ENCODE results near the gene ZFP1. TPM values are rescaled to one million over a fixed set of nuclear protein-coding genes. Genes with fewer than 3 reads are reported as not detected.

ZFP1 gene
- total RNA-seq, 1 donor from 2014 or later: 10.4 TPM

DNA sequence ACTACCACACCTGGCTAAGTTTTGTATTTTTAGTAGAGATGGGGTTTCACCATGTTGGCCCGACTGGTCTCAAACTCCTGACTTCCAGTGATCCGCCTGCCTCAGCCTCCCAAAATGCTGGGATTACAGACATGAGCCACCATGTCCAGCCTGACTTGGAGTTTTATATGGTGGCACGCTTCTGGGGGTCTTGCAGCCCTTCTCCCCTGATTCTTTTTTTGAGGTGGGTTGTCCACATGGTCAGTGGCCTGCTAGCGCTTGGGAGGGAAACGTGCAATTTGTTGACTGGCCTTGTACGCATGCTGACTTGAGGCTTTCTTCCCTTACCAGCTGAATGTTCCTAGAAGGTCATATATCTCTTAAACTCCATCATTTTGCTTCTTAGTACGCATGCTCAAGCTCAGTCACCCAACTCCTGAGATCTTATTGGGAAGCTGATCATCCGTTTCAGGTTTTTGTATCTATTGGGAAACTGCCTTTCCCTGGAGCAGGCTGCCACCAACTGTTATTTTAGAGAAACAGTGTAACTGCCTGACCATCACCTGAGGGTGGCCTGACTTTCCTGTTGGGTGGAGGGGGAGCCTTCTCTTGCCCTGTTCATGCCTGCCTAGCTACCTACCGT, 18.1 kb upstream of the ZFP1 start:
- Histone ChIP-seq H3K36me3 (no peaks in the 10 kb centered on the region), H3K4me1 (peaks cover 9% of the 10 kb centered on the region), H3K27me3 (ENCODE audit: low read depth) (no peaks in the 10 kb centered on the region), H3K9me3 (peaks cover 7% of the 10 kb centered on the region), H3K4me3 (no peak overlapping the region), H3K27ac (no peak overlapping the region)
- TF ChIP-seq, protein P1, sequence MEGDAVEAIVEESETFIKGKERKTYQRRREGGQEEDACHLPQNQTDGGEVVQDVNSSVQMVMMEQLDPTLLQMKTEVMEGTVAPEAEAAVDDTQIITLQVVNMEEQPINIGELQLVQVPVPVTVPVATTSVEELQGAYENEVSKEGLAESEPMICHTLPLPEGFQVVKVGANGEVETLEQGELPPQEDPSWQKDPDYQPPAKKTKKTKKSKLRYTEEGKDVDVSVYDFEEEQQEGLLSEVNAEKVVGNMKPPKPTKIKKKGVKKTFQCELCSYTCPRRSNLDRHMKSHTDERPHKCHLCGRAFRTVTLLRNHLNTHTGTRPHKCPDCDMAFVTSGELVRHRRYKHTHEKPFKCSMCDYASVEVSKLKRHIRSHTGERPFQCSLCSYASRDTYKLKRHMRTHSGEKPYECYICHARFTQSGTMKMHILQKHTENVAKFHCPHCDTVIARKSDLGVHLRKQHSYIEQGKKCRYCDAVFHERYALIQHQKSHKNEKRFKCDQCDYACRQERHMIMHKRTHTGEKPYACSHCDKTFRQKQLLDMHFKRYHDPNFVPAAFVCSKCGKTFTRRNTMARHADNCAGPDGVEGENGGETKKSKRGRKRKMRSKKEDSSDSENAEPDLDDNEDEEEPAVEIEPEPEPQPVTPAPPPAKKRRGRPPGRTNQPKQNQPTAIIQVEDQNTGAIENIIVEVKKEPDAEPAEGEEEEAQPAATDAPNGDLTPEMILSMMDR (IDR thresholded peaks at IDR 0.05): peak; percentile 12
- intact Hi-C loops (cut with DNase I): no loop called here
- peak; percentile 51 to 68 for ATAC-seq
- no peak for DNase-seq

DNA sequence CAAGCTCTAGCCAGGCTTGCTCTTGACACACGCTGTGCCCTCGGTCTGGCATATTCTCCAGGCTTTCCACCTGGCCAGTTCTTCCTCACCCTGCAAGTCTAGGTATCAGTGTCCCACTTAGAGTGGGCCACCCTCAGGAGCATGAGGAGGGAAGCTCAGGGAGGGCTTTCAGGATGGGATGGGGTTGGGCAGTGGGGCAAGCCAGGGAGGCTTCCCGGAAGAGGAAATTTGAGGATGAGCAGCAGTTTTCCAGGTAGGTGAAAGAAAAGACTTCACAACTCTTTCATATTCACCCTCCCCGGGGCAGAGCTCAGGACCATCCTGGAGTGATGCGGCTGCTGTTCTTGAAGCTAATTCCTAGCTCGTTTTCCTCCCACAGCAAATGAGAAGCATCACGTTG, 17.2 kb upstream of the ZFP1 start:
- no peak for DNase-seq
- no peak overlapping the region for H3K27ac ChIP-seq
- H3K9me3 ChIP-seq: peaks cover 7% of the 10 kb centered on the region
- no peak overlapping the region for H3K4me3 ChIP-seq
- no peaks in the 10 kb centered on the region for H3K36me3 ChIP-seq
- intact Hi-C loops (cut with DNase I): no loop called here
- no peak for ATAC-seq
- TF ChIP-seq, protein P1 (IDR thresholded peaks at IDR 0.05): no peak
- no peaks in the 10 kb centered on the region for H3K27me3 ChIP-seq (ENCODE audit: low read depth)
- peaks cover 9% of the 10 kb centered on the region for H3K4me1 ChIP-seq

DNA sequence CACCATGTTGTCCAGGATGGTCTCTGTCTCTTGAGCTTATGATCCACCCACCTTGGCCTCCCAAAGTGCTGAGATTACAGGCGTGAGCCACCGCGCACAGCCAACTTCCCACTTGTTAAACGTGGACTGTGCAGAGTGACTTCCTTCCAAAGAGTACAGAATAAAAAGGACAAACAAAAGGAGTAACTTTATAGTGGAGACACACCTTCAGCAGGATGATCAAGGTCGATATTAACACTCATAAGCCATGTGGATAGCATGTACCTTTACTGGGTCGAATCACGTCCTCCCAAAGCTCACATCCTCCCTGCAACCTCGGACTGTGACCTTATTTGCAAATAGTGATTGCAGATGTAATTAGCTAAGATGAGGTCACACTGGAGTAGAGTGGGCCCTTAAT, 10.1 kb upstream of the ZFP1 start:
- no peak for ATAC-seq
- Histone ChIP-seq H3K27ac (no peak overlapping the region), H3K9me3 (no peaks in the 10 kb centered on the region), H3K27me3 (ENCODE audit: low read depth) (no peaks in the 10 kb centered on the region), H3K4me1 (no peaks in the 10 kb centered on the region), H3K36me3 (no peaks in the 10 kb centered on the region), H3K4me3 (no peak overlapping the region)
- TF ChIP-seq, protein P1 (IDR thresholded peaks at IDR 0.05): no peak
- intact Hi-C loops (cut with DNase I): no loop called here
- DNase-seq: no peak

DNA sequence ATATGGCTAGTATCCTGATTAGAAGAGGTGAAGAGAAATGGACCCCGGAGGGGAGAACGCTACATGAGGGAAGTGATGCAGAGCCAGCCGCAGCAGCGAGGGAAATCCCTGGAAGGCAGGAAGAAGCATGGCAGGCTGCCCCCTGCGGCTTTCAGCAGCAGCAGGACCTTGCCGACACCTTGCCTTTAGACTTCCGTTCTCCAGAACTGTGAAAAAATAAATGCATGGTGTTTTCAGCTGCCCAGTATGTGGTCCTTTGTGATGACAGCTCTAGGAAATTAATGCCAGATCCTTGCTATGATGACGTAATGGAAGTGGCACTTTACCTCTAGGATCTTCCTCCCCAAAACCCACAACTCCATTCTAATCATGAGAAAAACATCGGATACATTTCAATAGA, 9.7 kb upstream of the ZFP1 start:
- H3K4me1 ChIP-seq: no peaks in the 10 kb centered on the region
- no peaks in the 10 kb centered on the region for H3K36me3 ChIP-seq
- H3K27ac ChIP-seq: no peak overlapping the region
- TF ChIP-seq, protein P1 (IDR thresholded peaks at IDR 0.05): no peak
- H3K9me3 ChIP-seq: no peaks in the 10 kb centered on the region
- H3K27me3 ChIP-seq (ENCODE audit: low read depth): no peaks in the 10 kb centered on the region
- H3K4me3 ChIP-seq: no peak overlapping the region
- intact Hi-C loops (cut with DNase I): no loop called here
- no peak for DNase-seq
- ATAC-seq: no peak

DNA sequence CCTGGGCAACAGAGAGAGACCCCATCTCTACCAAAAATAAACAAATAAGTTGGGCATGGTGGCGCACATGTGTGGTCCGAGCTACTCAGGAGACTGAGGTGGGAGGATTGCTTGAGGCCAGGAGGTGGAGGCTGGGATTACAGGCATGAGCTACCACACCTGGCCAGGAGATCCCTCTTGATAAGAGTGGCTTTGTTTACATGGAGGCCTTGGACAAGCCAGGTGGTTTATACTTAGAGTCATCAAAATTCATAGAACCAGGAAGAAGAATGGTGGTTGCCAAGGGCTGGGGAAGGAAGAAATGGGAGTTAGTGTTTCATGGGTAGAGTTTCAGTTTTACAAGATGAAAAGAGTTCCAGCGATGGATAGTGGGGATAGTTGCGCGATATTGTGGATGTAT, 8.8 kb upstream of the ZFP1 start:
- intact Hi-C loops (cut with DNase I): no loop called here
- no peak for DNase-seq
- ATAC-seq: no peak
- Histone ChIP-seq H3K36me3 (no peaks in the 10 kb centered on the region), H3K27me3 (ENCODE audit: low read depth) (no peaks in the 10 kb centered on the region), H3K4me1 (no peaks in the 10 kb centered on the region), H3K9me3 (no peaks in the 10 kb centered on the region), H3K27ac (no peak overlapping the region), H3K4me3 (no peak overlapping the region)
- TF ChIP-seq, protein P1 (IDR thresholded peaks at IDR 0.05): no peak
